Muscle of leg (tissue), 16 donors: ENCODE data around the gene ODAD4. TPM values are rescaled to one million over a fixed set of nuclear protein-coding genes. Genes with fewer than 3 reads are reported as not detected.

ENCODE experiments used
- DNase-seq: peaks from one replicate; pipeline ENCODE4 v3.0.0; 2013
- H3K27ac ChIP-seq: one replicate; pipeline ENCODE4 v1.5.1; 2013; ENCODE audit warnings: mild to moderate bottlenecking, low read length, control low read depth
- H3K27me3 ChIP-seq: one replicate; pipeline ENCODE4 v1.6.1; 2013; ENCODE audit warnings: low read length; ENCODE audit not compliant: control insufficient read depth, insufficient read depth
- H3K36me3 ChIP-seq: one replicate; pipeline ENCODE4 v1.6.1; 2013; ENCODE audit warnings: low read length; ENCODE audit not compliant: control insufficient read depth, insufficient read depth
- H3K4me1 ChIP-seq: one replicate; pipeline ENCODE4 v1.6.1; 2013; ENCODE audit warnings: low read length; ENCODE audit not compliant: control insufficient read depth, insufficient read depth
- H3K4me3 ChIP-seq: one replicate; pipeline ENCODE4 v1.5.1; 2013; ENCODE audit warnings: low read length, control low read depth
- H3K9me3 ChIP-seq: replicated peaks from 2 replicates; pipeline ENCODE4 v1.6.1; 2013; ENCODE audit warnings: low read depth, low read length; ENCODE audit not compliant: control insufficient read depth
- WGBS: methylation state at CpG from one replicate; pipeline ENCODE4 v1.1.5; 2013; ENCODE audit warnings: missing lambda C conversion rate; ENCODE audit not compliant: insufficient coverage; 5-methylcytosine and 5-hydroxymethylcytosine counted together
- long read RNA-seq, 11 donors: transcript quantifications; one replicate each; lab custom pipeline, GENCODE V29; 2026
- polyA plus RNA-seq, 8 donors: library from polyadenylated mRNA; unstranded; fragments of 120-200 nt; gene quantifications; one replicate each; pipeline versions ENCODE4 v1.2.1 to v1.2.3, GENCODE V29; 2013; ENCODE audit warnings: inconsistent platforms in 1 of 8, low replicate concordance in 1 of 8; ENCODE audit not compliant: insufficient read length in 8 of 8, insufficient read depth in 1 of 8
- total RNA-seq: library from RNA; stranded (reverse); fragments of 120-200 nt; gene quantifications from one replicate; pipeline ENCODE4 v1.2.4, GENCODE V29; 2013

ODAD4 gene
- 0.44 TPM for total RNA-seq
- polyA plus RNA-seq: 1 to 10 TPM in 3 of 8 donors, under 1 TPM in 5; 0.71 to 1.9 (median 0.97) TPM
- long read RNA-seq, donor 1: 0 reads
- long read RNA-seq, donor 2: 0 reads
- long read RNA-seq, donor 3, partial matches to known transcripts: 74 of 74 reads
- long read RNA-seq, donor 3, other reads (novel, unspliced or antisense): 0 of 74 reads
- long read RNA-seq, donor 4: 0 reads
- long read RNA-seq, donor 5, partial matches to known transcripts: 0 of 1 reads
- long read RNA-seq, donor 5, other reads (novel, unspliced or antisense): 0 of 1 reads
- long read RNA-seq, donor 6: 0 reads
- long read RNA-seq, donor 7, partial matches to known transcripts: 29 of 29 reads
- long read RNA-seq, donor 7, other reads (novel, unspliced or antisense): 0 of 29 reads
- long read RNA-seq, donor 8: 0 reads
- long read RNA-seq, donor 9: 0 reads
- long read RNA-seq, donor 10, partial matches to known transcripts: 82 of 100 reads
- long read RNA-seq, donor 10, other reads (novel, unspliced or antisense): 18 of 100 reads
- long read RNA-seq, donor 11: 0 reads

- Histone ChIP-seq H3K9me3 (no peaks in the 10 kb centered on the region), H3K27me3 (no peaks in the 10 kb centered on the region), H3K36me3 (no peaks in the 10 kb centered on the region), H3K4me1 (peaks cover 9% of the 10 kb centered on the region), H3K4me3 (peak within 1 kb of the TSS; percentile 68), H3K27ac (peak within 1 kb of the TSS; percentile 93)
- DNase-seq: peak; percentile 98
- under 1% methylated on average over 33 of the region's 43 CpGs for WGBS
Measured at GRCh38 chr17:41930009-41930832, at the start of gene ODAD4. TSS of gene ODAD4 (plus strand) at chr17:41930617. CDS start at chr17:41930724, 107 bp downstream.

- H3K4me3 ChIP-seq: no peak overlapping the region
- no peaks in the 10 kb centered on the region for H3K9me3 ChIP-seq
- no peaks in the 10 kb centered on the region for H3K4me1 ChIP-seq
- no peak overlapping the region for H3K27ac ChIP-seq
- 94% methylated on average over 4 of the region's 6 CpGs for WGBS
- no peaks in the 10 kb centered on the region for H3K27me3 ChIP-seq
- no peak for DNase-seq
- H3K36me3 ChIP-seq: peaks cover 88% of the 10 kb centered on the region
Measured at GRCh38 chr17:41882756-41883155, 47.7 kb upstream of the ODAD4 start.

- H3K27ac ChIP-seq: no peak overlapping the region
- H3K27me3 ChIP-seq: no peaks in the 10 kb centered on the region
- WGBS: 84% methylated on average over 5 of the region's 6 CpGs
- DNase-seq: no peak
- H3K36me3 ChIP-seq: peaks cover 84% of the 10 kb centered on the region
- no peaks in the 10 kb centered on the region for H3K4me1 ChIP-seq
- H3K4me3 ChIP-seq: no peak overlapping the region
- H3K9me3 ChIP-seq: no peaks in the 10 kb centered on the region
Measured at GRCh38 chr17:41885733-41886132, 44.7 kb upstream of the ODAD4 start.

- H3K4me1 ChIP-seq: no peaks in the 10 kb centered on the region
- no peak overlapping the region for H3K27ac ChIP-seq
- H3K27me3 ChIP-seq: no peaks in the 10 kb centered on the region
- no peak overlapping the region for H3K4me3 ChIP-seq
- H3K36me3 ChIP-seq: peaks cover 91% of the 10 kb centered on the region
- DNase-seq: no peak
- H3K9me3 ChIP-seq: no peaks in the 10 kb centered on the region
- no CpG with 5 or more reads among the region's 6 CpGs for WGBS
Measured at GRCh38 chr17:41888332-41888965, 42.0 kb upstream of the ODAD4 start.

- no peak overlapping the region for H3K27ac ChIP-seq
- WGBS: 89% methylated on average over 3 of the region's 7 CpGs
- H3K36me3 ChIP-seq: peaks cover 84% of the 10 kb centered on the region
- H3K4me3 ChIP-seq: no peak overlapping the region
- H3K9me3 ChIP-seq: no peaks in the 10 kb centered on the region
- no peaks in the 10 kb centered on the region for H3K27me3 ChIP-seq
- peaks cover 17% of the 10 kb centered on the region for H3K4me1 ChIP-seq
- no peak for DNase-seq
Measured at GRCh38 chr17:41891135-41892020, 39.0 kb upstream of the ODAD4 start.

- Histone ChIP-seq H3K4me3 (no peak overlapping the region), H3K4me1 (peaks cover 18% of the 10 kb centered on the region), H3K27me3 (no peaks in the 10 kb centered on the region), H3K27ac (no peak overlapping the region), H3K36me3 (peaks cover 85% of the 10 kb centered on the region), H3K9me3 (no peaks in the 10 kb centered on the region)
- 94% methylated on average over 2 of the region's 4 CpGs for WGBS
- no peak for DNase-seq
Measured at GRCh38 chr17:41892021-41892376, 38.4 kb upstream of the ODAD4 start.

GRCh38 chr17:41893384-41893783 is 37.0 kb upstream of the ODAD4 start:
- Histone ChIP-seq H3K4me3 (no peak overlapping the region), H3K27me3 (no peaks in the 10 kb centered on the region), H3K9me3 (no peaks in the 10 kb centered on the region), H3K4me1 (peaks cover 18% of the 10 kb centered on the region), H3K27ac (no peak overlapping the region), H3K36me3 (peaks cover 87% of the 10 kb centered on the region)
- no peak for DNase-seq
- WGBS: 94% methylated on average over 2 of the region's 3 CpGs

- Histone ChIP-seq H3K27me3 (no peaks in the 10 kb centered on the region), H3K9me3 (no peaks in the 10 kb centered on the region), H3K36me3 (peaks cover 87% of the 10 kb centered on the region), H3K4me1 (peaks cover 18% of the 10 kb centered on the region), H3K27ac (peak overlapping the region; percentile 53), H3K4me3 (no peak overlapping the region)
- peak; percentile 32 for DNase-seq
- WGBS: 20% methylated on average over 2 of the region's 7 CpGs
Measured at GRCh38 chr17:41894791-41895331, 35.6 kb upstream of the ODAD4 start.

GRCh38 chr17:41895617-41896016 is 34.8 kb upstream of the ODAD4 start:
- Histone ChIP-seq H3K4me3 (no peak overlapping the region), H3K9me3 (no peaks in the 10 kb centered on the region), H3K36me3 (peaks cover 84% of the 10 kb centered on the region), H3K4me1 (peaks cover 18% of the 10 kb centered on the region), H3K27me3 (no peaks in the 10 kb centered on the region), H3K27ac (peak overlapping the region; percentile 53)
- peak; percentile 87 for DNase-seq
- 15% methylated on average over 4 of the region's 5 CpGs for WGBS
